ENCODE measurements around the gene ZNF408.

ZNF408 gene

DNA sequence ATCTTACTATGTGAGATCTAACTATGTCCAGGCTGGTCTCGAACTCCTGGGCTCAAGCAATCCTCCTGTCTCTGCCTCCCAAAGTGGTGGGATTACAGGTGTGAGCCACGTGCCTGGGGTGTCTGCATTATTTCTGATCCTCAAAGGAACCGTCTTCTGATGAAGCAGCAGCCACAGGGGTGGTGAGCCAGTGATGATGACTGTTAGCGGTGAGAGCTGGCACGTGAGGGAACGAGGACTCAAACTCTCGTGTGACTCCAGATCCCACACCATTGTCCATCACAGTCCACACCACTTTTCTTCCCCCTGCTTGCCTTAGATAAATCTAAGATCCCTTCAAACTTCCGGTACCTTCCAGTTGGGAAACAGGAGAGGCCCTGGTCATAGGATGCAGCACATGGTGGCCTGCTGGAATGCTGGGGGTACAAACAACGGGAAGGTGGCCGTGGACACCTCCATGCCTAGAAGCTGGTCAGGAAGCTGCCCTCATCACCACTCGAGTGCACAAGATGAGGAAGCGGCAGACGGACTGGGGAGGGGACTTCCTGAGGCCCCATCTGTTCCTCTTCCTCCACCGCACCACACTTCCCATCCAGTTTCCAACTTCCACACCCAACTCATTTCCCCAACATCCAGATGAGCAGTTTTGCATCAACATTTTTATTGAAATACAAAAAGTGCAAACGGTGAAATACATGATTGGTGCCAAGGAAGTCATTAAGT lies 24.2 kb upstream of the ZNF408 start:
- DNase-seq: peak; percentile 31

- DNase-seq: no peak
Measured at GRCh38 chr11:46677169-46677568, 23.7 kb upstream of the ZNF408 start.

GRCh38 chr11:46677991-46678740 lies 22.7 kb upstream of the ZNF408 start:
- DNase-seq: no peak

GRCh38 chr11:46678741-46679130 lies 22.1 kb upstream of the ZNF408 start:
- DNase-seq: no peak

- DNase-seq: no peak
Measured at GRCh38 chr11:46679241-46680163, 21.3 kb upstream of the ZNF408 start.

DNA sequence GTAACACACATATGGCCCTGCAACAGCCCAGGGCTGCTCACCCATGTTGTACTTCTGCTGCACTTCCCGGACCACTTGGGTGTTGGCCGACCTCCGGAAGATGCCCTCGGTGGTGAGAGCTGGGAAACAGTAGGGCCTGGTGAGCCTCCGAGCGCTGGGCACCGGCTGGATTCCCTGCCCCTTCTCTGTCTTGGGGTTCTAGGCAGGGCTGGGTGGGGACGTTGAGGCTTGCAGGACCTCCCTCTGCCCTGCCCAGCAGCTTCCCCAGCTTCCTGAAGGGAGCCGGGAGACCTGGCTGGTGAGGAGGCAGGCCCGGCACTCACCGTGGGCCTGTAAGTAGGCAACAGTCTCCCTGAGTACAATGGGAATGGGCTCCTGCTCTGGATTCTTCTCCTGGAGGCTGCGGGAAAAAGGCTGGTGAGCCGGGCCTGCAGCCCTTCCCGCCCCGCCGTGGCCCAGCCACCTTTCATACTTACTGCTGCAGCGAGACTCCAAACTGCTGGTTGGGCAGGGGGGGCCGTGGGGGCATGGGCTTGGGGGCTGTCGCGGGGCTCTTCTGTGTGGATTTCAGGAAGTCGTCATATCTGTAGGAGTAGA lies 20.6 kb upstream of the ZNF408 start:
- no peak for DNase-seq

DNA sequence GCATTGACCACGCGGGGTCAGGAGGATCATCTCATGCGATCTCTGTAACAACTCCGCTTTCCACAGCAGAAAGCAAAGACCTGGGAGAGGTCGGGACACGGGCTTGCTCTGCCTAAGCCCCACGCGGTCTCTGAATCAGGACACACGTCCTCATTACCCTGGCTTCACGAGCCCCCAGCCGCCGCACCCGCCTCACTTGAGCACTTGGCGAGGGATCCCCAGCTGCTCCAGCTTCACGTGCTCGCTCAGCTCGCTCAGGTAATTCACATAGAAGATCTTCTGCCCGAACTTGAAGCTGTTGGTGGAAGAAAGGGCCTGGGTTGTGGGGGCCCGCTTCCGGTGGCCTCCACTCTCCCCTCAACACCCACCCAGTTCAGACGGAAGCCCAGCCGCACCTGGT lies 20.0 kb upstream of the ZNF408 start:
- no peak for DNase-seq

- DNase-seq: no peak
Measured at GRCh38 chr11:46681814-46682213, 19.0 kb upstream of the ZNF408 start.

- no peak for DNase-seq
Measured at GRCh38 chr11:46682773-46683752, 17.8 kb upstream of the ZNF408 start.

- DNase-seq: no peak
Measured at GRCh38 chr11:46684367-46684766, 16.5 kb upstream of the ZNF408 start.

DNA sequence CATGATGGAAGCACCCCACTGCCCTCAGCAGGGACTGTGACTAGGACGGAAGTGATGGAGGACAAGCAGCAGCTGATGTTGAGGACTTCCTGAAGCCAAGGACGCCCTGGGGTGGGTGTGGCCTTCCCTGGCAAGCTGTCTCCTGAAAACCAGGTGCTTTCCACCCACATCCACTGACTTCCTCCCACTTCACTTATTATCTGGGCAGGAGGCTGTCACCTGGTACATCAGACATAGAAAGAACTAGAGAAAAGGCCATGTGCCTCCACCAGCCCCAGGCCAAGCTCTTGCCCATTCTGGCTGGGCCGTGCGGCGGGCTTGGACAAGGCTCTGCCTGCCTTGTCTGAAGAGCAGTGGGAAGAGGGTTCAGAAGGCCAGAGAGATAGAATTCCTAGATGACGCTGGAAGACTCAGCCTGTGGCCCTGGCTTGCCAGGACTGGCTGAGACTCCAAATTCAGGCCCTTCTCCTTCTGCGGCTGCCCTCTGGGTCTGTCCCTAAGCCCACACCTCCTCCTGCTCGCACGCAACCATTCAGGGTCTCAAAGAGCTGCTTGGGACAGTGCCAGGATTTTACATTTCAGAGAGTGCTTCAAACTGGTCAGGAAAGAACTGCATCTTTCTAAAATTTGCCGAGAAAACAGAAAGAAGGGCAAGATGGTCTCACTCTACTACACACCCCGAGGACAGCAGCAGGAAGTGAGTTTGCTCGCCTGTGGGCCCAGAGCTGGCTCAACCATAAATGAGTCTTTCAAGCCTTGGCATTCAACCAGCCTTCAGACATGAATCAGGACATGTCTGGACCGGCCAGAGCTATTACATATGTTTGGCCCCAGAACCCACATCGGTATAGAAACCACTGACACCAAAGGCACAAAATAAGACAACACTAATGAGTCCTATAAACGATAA lies 13.7 kb upstream of the ZNF408 start:
- no peak for DNase-seq

GRCh38 chr11:46690702-46691101 lies 10.1 kb upstream of the ZNF408 start:
- no peak for DNase-seq

DNA sequence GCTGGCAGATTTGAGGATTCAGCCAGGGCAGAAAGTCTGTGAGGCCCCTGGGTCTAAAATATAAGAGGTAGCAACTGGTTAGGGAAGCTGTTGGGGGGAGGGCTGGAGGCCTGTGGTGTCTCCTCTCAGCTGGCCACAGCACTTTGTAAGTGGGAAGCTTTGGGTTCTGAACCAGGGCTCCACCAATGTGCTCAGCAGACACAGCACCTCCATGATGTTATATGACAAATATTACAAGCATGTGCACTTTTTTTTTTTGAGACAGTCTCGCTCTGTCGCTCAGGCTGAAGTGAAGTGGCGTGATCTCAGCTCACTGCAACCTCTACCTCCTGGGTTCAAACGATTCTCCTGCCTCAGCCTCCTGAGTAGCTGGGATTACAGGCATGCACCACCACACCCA lies 8.4 kb upstream of the ZNF408 start:
- no peak for DNase-seq

DNA sequence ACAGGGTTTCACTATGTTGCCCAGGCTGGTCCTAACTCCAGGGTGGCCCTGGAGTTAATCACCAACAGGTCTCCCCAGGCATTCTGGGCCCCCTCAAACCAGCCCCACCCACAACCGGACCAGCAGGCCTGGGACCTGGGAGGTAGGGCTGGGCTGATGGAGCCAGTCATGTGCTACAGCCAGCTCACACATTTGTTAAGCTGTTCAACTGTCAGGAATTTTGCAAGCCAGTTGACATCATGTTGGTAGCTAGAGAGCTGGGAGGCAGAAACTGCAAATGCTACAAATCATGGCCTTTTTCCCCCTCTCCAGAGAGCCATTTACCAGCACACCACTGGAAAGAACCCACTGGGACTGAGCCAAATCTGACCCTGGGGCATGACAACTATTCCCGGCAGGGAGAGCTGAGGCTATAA lies 7.2 kb upstream of the ZNF408 start:
- DNase-seq: no peak

GRCh38 chr11:46694072-46694471 lies 6.8 kb upstream of the ZNF408 start:
- no peak for DNase-seq

DNA sequence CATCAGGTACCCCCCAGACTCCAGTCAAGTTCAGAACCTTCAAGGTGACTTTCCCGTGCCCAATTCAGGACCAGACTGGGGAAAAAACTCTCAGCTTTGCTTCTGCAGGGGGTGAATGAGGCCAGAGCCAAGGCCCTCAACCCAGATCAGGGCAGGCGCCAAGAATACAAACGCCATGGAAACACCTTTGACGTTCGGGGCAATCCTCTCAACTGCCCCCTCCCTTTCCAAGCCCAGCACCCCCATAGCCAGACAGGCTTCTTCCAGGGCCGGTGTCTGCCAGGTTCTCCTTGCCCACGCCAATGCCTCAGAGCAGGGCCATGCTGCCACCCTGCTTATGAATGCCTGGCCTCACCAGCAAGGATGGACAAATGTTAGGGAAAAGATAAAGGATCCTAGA lies 6.2 kb upstream of the ZNF408 start:
- no peak for DNase-seq

- DNase-seq: no peak
Measured at GRCh38 chr11:46695345-46696211, 5.3 kb upstream of the ZNF408 start.

GRCh38 chr11:46696212-46696558 lies 4.6 kb upstream of the ZNF408 start:
- DNase-seq: no peak

- DNase-seq: no peak
Measured at GRCh38 chr11:46697303-46697702, 3.5 kb upstream of the ZNF408 start.

GRCh38 chr11:46697723-46698122 lies 3.1 kb upstream of the ZNF408 start:
- DNase-seq: no peak
